NCI-H2196 (cell line): ENCODE measurements around the gene FZR1.

Source experiments
- DNase-seq: peaks from one replicate; lab custom pipeline; 2025; ENCODE audit not compliant: unreplicated experiment; lab: John Stamatoyannopoulos, UW

FZR1 gene

GRCh38 chr19:3586707-3587346 is 80.7 kb downstream of the FZR1 start:
- no peak for DNase-seq
